GM19193 (cell line): Measurements from ENCODE around the gene GTPBP6.

Experiments used
- POLR2A ChIP-seq: IDR thresholded peaks from 4 replicates; pipeline ENCODE4 v1.6.1; 2011; ENCODE audit not compliant: insufficient read depth, insufficient read length; ENCODE audit errors: extremely low read depth

The GTPBP6 gene, protein sequence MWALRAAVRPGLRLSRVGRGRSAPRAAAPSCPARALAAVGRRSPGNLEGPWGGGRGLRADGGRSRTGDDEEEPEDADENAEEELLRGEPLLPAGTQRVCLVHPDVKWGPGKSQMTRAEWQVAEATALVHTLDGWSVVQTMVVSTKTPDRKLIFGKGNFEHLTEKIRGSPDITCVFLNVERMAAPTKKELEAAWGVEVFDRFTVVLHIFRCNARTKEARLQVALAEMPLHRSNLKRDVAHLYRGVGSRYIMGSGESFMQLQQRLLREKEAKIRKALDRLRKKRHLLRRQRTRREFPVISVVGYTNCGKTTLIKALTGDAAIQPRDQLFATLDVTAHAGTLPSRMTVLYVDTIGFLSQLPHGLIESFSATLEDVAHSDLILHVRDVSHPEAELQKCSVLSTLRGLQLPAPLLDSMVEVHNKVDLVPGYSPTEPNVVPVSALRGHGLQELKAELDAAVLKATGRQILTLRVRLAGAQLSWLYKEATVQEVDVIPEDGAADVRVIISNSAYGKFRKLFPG

DNA sequence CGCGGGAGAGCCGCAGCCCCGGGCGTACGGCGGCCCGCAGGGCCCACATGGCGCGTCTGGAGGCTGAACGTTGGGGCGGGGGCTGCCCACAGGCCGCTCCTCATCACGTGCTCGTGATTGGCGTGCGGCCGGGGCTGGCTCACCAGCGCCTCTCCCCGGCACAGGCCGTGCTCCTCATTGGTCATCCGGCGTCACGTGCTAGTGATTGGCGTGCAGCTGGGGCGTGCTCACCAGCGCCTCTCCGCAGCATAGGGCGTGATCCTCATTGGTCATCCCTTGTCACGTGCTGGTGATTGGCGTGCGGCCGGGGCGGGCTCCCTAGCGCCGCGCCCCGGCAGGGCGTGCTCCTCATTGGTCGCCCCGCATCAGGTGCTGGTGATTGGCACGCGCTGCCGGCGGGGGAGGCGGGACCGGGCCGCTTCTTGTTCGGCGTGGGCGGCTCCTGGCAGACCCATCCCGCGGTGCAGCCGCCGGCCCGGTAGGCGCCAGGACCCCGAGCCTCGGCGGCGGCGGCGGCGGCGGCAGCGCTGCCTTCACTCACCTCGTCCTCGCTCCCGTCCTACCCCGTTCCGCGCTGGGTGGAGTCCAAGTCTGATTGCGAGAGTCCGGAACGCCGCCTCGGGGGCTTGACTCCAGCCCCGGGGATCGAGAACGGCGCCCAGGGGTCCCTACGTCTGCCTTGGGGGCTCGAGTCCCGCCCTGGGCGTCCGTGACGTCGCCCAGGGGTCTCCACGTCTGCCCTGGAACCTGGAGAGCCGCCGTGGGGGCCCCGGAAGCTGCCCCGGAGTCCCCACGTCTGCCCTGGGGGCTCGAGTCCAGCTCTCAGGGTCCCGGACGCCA, at the start of gene GTPBP6:
GTPBP6 (minus strand) TSS at position 58 of the 840 bp plus-strand sequence; CDS start at position 49, 9 bp downstream.
- peak; percentile 80 for TF ChIP-seq POLR2A

DNA sequence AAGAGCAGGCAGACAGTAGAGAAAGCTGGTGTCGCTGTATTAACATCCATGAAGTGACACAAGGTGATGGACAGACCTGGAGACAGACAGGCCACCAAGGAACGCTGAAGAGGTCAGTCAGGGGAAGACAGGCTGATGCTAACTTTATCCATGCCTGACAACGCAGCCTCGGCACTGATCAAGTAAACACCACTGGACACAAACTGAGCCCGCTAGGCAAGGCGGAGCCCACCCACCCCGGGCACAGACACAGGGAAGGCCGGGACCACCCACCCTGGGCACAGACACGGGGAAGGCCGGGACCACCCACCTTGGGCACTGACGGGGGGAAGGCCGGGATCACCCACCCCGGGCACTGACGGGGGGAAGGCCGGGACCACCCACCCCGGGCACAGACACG, 49.3 kb upstream of the GTPBP6 start:
- no peak for TF ChIP-seq POLR2A

DNA sequence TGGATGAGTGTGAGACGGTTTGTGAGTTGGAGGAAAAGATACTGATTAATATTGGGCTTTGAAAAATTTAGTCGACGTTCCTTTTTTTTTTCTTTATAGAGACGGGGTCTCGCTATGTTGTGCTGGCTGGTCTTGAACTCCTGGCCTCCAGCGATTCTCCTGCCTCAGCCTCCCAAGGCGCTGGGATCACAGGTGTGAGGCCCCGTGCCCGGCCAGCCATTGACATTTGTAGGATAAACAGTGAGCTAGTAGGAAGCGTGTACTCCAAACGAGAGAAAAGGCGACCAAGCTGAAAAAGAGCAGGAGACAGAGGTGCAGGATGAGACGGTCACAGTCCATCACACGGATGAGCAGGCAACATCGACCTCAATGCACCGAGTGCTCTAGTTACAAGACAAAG, 48.8 kb upstream of the GTPBP6 start:
- TF ChIP-seq POLR2A: no peak

DNA sequence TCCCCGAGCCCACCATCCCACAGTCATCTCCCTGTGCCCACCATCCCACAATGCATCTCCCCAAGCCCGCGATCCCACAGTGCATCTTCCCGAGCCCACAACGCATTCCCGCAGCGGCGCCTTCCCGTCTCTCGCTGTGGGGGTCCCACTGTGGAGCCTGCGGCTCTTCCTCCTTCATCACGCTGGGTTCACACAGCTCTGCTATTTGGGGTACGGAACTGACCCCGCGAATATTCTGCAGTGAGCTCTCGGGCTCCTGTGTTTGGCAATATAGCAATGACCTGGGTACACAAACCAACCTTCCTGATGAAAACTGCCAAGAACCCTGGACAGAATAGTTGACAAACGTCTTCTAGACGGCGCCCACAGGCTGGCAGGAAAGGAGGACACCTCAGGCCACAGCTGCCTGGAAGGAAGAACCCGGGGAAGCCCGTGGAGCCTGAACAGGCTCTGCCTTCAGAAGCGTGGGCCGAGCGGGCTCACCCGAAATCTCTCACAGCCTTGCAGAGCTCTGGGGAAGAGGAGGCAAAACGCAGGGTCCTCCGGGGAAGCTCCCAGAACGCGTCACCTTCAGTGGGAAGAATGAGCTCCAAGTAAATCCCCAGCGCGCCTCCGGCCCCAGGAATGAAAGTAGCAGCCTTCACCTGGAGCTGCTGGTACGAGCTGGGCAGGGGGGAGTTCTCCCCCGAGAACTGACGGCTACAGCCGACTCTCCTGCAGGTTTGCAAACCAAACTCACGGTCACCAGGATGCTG, 45.2 kb upstream of the GTPBP6 start:
- no peak for TF ChIP-seq POLR2A

DNA sequence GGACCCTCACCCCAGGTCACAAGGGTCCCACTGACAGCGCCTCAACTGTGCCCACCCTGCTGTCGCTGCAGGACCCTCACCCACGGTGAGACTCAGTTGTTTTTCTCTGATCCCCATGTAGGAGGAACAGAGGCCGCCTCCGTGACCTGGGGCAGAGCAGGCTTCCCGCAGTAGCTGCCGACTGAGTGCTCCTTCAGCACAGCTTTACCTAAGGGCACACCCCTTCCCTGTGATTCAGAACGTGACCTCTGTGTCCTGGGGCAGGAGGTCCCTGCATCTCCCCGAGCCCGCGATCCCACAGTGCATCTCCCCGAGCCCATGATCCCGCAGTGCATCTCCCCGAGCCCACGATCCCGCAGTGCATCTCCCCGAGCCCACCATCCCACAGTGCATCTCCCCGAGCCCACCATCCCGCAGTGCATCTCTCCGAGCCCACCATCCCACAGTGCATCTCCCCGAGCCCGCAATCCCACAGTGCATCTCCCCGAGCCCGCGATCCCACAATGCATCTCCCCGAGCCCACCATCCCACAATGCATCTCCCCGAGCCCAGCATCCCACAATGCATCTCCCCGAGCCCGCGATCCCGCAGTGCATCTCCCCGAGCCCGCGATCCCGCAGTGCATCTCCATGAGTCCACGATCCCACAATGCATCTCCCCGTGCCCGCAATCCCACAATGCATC, 44.5 kb upstream of the GTPBP6 start:
- TF ChIP-seq POLR2A: no peak

DNA sequence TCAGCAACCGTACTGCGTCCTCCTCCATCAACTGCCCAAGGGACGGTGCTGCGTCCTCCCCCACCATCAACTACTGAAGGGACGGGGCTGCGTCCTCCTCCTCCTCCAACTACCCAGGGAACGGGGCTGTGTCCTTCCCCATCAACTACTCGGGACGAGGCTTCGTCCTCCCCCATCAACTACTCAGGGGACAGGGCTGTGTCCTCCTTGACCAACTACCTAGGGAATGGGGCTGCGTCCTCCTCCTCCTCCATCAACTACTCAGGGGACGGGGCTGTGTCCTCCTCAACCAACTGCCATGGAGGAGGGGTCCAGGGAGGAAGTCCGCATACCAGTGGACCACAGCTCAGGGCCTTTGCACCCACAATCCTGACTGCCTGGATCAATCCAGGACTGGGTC, 43.8 kb upstream of the GTPBP6 start:
- no peak for TF ChIP-seq POLR2A

DNA sequence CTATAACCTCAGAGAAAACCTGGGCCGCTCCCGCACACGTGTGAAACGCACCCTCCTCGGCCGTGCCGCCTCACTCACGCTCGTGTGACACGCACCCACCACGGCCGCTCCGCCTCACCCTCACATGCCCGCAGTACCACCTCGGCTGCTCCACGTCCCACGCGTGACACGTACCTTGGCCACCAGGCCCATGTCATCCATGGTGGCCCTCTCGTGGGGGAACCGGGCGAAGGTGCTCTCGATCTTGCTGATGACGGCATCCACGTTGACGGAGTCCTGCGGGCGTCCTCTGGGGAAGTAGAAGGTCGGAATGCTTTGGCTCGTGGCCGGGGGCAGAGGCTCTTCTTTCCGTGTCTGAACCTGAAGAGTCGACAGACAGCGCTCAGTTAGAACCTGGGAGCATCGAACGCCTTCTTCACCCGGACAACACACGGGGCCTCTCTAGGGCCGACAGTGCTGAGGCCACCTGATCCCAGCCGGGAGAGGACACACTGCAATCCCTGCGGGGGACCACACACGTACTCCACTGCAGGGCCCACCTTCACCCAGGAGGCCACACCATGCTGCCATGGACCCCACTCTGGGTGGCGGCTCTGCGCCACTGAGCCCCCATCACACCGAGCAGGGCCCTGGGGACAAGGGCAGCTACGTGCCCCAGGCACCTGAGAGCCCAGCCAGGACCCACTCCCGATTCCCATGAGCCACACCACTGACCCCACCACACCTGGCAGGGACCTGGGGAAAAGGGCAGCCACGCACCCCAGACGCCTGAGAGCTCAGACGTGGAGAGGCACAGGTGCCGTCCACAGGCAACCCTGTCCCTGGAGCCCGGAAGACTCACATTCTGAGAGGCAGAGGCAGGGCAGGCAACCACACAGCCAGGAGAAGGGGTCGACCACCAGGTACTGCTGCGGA, 42.9 kb upstream of the GTPBP6 start:
- no peak for TF ChIP-seq POLR2A

DNA sequence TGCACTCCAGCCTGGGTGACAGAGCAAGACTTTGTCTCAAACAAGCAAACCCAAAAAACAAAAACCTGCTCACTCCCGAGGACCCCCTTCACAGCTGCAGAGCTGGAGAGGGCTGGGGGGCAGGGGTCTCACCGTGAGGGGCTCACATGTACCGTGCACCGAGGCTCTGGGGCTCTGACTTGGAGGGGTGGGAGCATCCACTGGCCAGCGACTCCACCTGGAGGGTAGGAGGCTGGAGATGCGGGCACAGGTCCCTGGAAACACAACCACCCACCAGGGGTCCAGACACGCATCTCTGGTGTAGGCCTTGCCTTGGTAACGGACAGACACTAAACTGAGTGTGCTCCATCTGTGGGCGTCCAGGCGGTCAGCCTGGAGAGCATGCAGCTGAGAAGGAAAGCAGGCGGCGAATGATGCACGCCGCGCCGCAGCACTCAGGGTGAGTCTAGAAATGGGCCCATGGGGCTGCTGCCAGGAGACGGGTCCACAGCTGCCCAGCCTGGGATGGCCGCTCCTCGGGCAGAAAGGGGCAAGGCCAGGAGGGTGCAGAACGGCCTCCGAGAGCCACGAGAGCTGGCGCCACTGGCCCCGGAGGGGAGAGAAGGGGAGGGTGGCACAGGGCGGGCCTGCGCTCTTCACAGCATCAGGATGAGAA, 42.0 kb upstream of the GTPBP6 start:
- no peak for TF ChIP-seq POLR2A

DNA sequence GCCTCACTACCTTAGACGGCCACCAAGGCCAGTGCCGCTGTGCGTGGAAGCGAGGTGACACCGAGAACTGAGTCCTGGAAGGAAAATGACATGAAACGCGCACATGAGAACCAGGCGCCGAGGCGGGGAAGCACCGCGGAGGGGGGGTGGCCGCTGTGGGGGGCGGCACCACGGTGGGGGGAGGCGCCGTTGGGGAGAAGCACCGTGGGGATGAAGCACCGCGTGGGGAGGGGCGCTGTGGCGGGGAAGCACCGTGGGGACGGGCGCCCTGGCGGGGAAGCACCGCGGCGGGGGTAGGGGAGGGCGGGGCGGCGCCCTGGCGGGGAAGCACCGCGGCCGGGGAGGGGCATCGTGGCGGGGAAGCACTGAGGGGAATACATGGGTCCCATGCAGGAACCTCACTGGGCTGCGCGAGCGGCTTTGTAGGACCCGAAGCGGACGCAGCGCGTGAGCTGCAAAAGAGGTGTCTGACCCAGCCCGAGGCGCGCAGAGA, 40.1 kb upstream of the GTPBP6 start:
- no peak for TF ChIP-seq POLR2A

DNA sequence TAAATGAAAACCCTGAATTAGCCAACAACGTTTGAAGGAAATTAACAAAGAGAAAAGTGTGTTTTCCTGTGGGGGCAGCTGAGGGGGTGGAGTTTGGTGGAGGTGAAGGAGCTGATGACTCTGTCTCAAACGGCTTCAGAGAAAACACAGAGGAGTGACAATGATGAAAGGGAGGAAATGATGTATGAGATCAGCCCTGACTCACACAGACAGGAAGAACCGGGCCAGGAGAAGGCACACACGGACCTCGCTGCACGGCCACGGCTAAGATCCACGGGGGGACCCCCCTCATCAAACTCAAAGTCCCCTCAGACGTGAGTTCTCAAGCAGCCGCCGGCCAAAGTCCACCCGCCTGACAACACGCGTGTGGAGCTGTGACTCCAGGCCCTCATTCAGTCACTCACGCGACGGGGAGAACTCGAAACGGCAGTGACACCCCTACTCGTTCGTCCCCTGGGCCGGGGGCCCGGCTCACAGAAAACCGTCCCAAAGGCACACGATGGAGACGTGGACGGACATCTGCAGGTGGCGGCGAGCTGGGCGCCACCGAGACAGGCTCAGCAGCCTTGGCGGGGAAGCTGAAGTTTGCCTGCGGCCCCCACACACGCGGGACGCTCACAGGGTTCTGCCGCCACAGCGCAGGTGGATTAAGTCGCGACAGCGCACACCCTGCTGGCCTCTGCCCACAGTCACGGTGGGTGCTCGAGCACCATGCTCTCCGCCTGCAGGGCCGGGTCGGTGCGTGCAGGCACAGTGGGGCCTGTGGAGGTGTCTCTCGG, 39.3 kb upstream of the GTPBP6 start:
- no peak for TF ChIP-seq POLR2A

DNA sequence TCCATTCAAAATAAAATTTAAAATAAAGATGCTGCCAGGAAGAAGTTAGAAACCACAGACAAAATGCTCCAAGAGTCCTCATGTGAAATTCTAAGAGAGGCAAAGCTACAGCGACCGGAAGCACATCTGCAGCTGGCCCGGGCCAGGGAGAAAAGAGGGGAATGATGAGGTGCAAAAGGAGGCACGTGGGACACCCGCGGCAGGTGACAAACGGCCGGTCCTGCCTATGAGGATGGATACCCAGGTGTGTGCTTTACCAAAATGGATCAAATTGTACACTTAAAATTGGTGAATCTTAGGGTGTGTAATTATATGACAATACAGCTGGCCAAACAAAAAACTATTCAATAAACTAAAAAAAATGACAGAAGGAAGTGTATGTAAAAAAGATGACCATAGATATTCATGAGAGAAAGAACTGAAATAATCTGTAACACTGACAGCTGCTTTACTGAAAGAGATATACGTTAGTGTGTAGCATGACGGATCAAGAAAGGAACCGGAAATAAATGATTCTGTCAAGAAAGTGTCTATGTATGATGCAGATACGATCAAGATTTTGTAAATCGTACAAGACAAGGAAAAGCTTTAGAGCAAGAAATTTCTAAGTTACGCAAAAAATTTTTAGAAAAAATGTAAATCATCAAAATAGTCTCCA, 38.6 kb upstream of the GTPBP6 start:
- TF ChIP-seq POLR2A: no peak
